CD14-positive monocyte (primary cell): ENCODE measurements around the gene TRIM49. TPM values are rescaled to one million over a fixed set of nuclear protein-coding genes. Genes with fewer than 3 reads are reported as not detected.
"Not testable (repeated sequence)": the region's sequence is repeated elsewhere in the genome, so short reads cannot be mapped to it uniquely, and the experiment has no call there.

ENCODE experiments used
- DNase-seq, 3 donors: peaks; one replicate each; pipeline ENCODE4 v3.0.0-alpha.2; 2011 to 2022
- H2AFZ ChIP-seq: 2 replicates; pipeline ENCODE4 v1.6.0; 2012; ENCODE audit warnings: mild to moderate bottlenecking, low read depth, low read length, inconsistent platforms; ENCODE audit not compliant: insufficient read depth, poor library complexity, severe bottlenecking
- H3K27ac ChIP-seq, 2 donors: 1 replicate in 1 of 2; 2 replicates in 1 of 2; pipeline ENCODE4 v1.5.1; 2012 to 2013; ENCODE audit warnings: low read length in 2 of 2, control low read depth in 1 of 2, inconsistent platforms in 1 of 2, low read depth in 1 of 2, mild to moderate bottlenecking in 1 of 2
- H3K27me3 ChIP-seq, 2 donors: one replicate each; pipeline versions ENCODE4 v1.6.0 to v1.6.1; 2011 to 2013; ENCODE audit warnings: low read length in 2 of 2; ENCODE audit not compliant: control insufficient read depth in 2 of 2, insufficient read depth in 2 of 2
- H3K36me3 ChIP-seq, 2 donors: replicated peaks in 1 of 2; 1 replicate in 1 of 2; 2 replicates in 1 of 2; pipeline versions ENCODE4 v1.5.1 to v1.6.1; 2012 to 2013; ENCODE audit warnings: low read length in 2 of 2, control low read depth in 1 of 2, inconsistent platforms in 1 of 2, mild to moderate bottlenecking in 1 of 2; ENCODE audit not compliant: insufficient read depth in 2 of 2, control insufficient read depth in 1 of 2
- H3K4me1 ChIP-seq, 2 donors: 1 replicate in 1 of 2; 2 replicates in 1 of 2; pipeline versions ENCODE4 v1.5.1 to v1.6.1; 2012 to 2013; ENCODE audit warnings: low read length in 2 of 2, control low read depth in 1 of 2, inconsistent platforms in 1 of 2, mild to moderate bottlenecking in 1 of 2, moderate library complexity in 1 of 2; ENCODE audit not compliant: insufficient read depth in 2 of 2, control insufficient read depth in 1 of 2
- H3K4me2 ChIP-seq: replicated peaks from 2 replicates; pipeline ENCODE3; 2012; ENCODE audit warnings: low read length, moderate library complexity, mild to moderate bottlenecking; ENCODE audit not compliant: poor library complexity, severe bottlenecking; ENCODE audit errors: extremely low read depth
- H3K4me3 ChIP-seq, 3 experiments: fragments of 200-600 bp in 1 of 3; sonication (generic) in 1 of 3; replicated peaks in 1 of 3; 1 replicate in 2 of 3; 2 replicates in 1 of 3; pipeline ENCODE4 v1.5.1; 2011 to 2013; ENCODE audit warnings: low read length in 3 of 3, mild to moderate bottlenecking in 3 of 3, control low read depth in 2 of 3, low read depth in 2 of 3, inconsistent platforms in 1 of 3, moderate library complexity in 1 of 3
- H3K79me2 ChIP-seq: 2 replicates; pipeline ENCODE4 v1.6.0; 2012; ENCODE audit warnings: mild to moderate bottlenecking, control low read depth, inconsistent platforms, low read length, moderate library complexity; ENCODE audit not compliant: insufficient read depth
- H3K9ac ChIP-seq: 2 replicates; pipeline ENCODE4 v1.6.0; 2017; ENCODE audit warnings: low read length, mild to moderate bottlenecking; ENCODE audit not compliant: insufficient read depth, poor library complexity, severe bottlenecking
- H3K9me3 ChIP-seq, 2 donors: replicated peaks in 1 of 2; 1 replicate in 1 of 2; 2 replicates in 1 of 2; pipeline versions ENCODE4 v1.5.1 to v1.6.1; 2012 to 2013; ENCODE audit warnings: low read length in 2 of 2, control low read depth in 1 of 2; ENCODE audit not compliant: control insufficient read depth in 1 of 2, insufficient read depth in 1 of 2
- H4K20me1 ChIP-seq: 2 replicates; pipeline ENCODE4 v1.6.0; 2012; ENCODE audit warnings: mild to moderate bottlenecking, low read length, control low read depth, moderate library complexity; ENCODE audit not compliant: insufficient read depth
- H3K27ac Mint-ChIP-seq, 7 donors: one replicate each; pipeline ENCODE4 v1.8.0; 2020; ENCODE audit warnings: mild to moderate bottlenecking in 7 of 7, mixed read lengths in 7 of 7, moderate library complexity in 6 of 7, inconsistent platforms in 2 of 7
- H3K27me3 Mint-ChIP-seq, 3 donors: one replicate each; pipeline ENCODE4 v1.8.0; 2021 to 2022; ENCODE audit warnings: low read depth in 3 of 3, mild to moderate bottlenecking in 3 of 3, mixed read lengths in 3 of 3, moderate library complexity in 3 of 3, inconsistent platforms in 1 of 3
- H3K36me3 Mint-ChIP-seq, 2 donors: one replicate each; pipeline ENCODE4 v1.8.0; 2020; ENCODE audit warnings: mixed read lengths in 2 of 2, inconsistent platforms in 1 of 2, mild to moderate bottlenecking in 1 of 2
- H3K4me1 Mint-ChIP-seq: one replicate; pipeline ENCODE4 v1.8.0; 2020; ENCODE audit warnings: mild to moderate bottlenecking, mixed read lengths
- H3K4me3 Mint-ChIP-seq, 2 donors: one replicate each; pipeline ENCODE4 v1.8.0; 2020; ENCODE audit warnings: mild to moderate bottlenecking in 2 of 2, mixed read lengths in 2 of 2, moderate library complexity in 1 of 2
- H3K9me3 Mint-ChIP-seq, 7 donors: one replicate each; pipeline ENCODE4 v1.8.0; 2020 to 2022; ENCODE audit warnings: mixed read lengths in 7 of 7, mild to moderate bottlenecking in 6 of 7, moderate library complexity in 6 of 7, inconsistent platforms in 2 of 7
- WGBS: methylation state at CpG from one replicate; pipeline ENCODE4 v1.1.5; 2013; ENCODE audit warnings: missing lambda C conversion rate; ENCODE audit not compliant: insufficient coverage; 5-methylcytosine and 5-hydroxymethylcytosine counted together
- intact Hi-C, 2 donors: fragments of 100-400 bp; cut with micrococcal nuclease; formaldehyde crosslinking; loops; one replicate each; pipeline versions ENCODE4 v1.15.0 to v1.15.1; 2023
- polyA plus RNA-seq, 3 donors: library from polyadenylated mRNA; depleted of rRNA in 1 of 3; unstranded in 2 of 3; stranded (reverse) in 1 of 3; fragments of 300-500 nt in 2 of 3; fragments of >200 nt in 1 of 3; fragmentation: Illumina TruSeq in 2 of 3; gene quantifications; 1 replicate in 2 of 3; 2 replicates in 1 of 3; pipeline ENCODE4 v1.2.3, GENCODE V29; 2012 to 2021
- small RNA-seq: library from RNA; depleted of rRNA; stranded (forward); fragments of <200 nt; gene quantifications from one replicate; pipeline ENCODE3, GENCODE V24; 2012; ENCODE audit warnings: low read depth; ENCODE audit not compliant: insufficient read length

Gene TRIM49
- polyA plus RNA-seq, 3 donors = not detected

DNA sequence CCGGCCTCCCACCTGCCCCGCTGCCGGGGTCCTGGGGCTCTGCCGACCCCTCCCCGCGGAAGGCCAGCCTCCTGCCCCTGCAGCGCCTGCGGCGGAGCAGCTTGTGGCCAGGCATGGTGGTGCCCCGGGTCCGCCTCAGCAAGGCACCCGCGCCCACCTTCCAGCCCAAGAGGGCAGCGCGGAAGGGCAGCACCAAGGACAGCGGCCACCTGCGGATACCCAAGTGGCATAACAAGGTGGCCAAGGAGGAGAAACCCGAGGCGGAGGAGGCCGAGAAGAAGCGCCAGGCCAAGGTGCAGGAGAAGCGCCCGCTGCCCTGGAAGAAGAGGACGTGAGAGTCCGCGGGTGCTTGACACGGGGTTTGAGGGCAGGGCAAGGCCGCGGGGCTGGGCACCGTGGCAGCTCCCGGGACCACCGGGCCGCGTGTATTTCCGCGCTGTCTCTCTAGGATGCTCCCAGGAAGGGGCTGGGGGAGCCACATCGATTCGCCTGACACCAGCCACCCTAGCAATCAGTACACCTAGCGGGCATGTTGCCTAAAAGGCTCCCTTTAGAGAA is 20.8 kb downstream of the TRIM49 start:
- H3K4me1 Mint-ChIP-seq, H3K36me3 Mint-ChIP-seq, H3K4me3 ChIP-seq, H3K27ac ChIP-seq, DNase-seq, H3K36me3 ChIP-seq, H3K27me3 ChIP-seq, H3K4me3 Mint-ChIP-seq, H3K79me2 ChIP-seq, H3K4me2 ChIP-seq, H3K27me3 Mint-ChIP-seq, H3K9me3 Mint-ChIP-seq, H4K20me1 ChIP-seq, H3K4me1 ChIP-seq, intact Hi-C loops, H3K9ac ChIP-seq, H3K27ac Mint-ChIP-seq, H2AFZ ChIP-seq, H3K9me3 ChIP-seq: not testable (repeated sequence)
- WGBS = no CpG with 5 or more reads among the region's 39 CpGs

DNA sequence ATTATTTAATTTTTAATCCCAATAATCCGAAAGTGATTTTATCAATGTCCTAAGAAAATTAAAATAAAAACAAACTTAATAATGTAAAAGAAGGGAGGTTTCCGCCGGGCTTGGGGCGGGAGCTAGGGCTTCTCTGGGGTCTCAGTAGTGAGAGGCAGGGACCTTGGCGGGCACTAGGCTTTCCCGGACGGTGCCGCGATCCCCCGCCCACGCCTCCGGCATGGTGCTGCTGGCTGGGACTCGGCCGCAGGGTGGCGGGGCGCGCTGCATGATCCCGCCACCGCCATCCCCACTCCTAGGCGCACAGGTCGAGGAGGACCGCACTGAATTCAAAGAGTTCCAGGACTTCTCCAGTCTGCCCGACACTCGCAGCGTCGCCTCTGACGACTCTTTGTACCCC is 22.6 kb downstream of the TRIM49 start:
- no CpG with 5 or more reads among the region's 27 CpGs for WGBS
- H3K4me1 Mint-ChIP-seq, H3K9me3 Mint-ChIP-seq: not testable (repeated sequence)

DNA sequence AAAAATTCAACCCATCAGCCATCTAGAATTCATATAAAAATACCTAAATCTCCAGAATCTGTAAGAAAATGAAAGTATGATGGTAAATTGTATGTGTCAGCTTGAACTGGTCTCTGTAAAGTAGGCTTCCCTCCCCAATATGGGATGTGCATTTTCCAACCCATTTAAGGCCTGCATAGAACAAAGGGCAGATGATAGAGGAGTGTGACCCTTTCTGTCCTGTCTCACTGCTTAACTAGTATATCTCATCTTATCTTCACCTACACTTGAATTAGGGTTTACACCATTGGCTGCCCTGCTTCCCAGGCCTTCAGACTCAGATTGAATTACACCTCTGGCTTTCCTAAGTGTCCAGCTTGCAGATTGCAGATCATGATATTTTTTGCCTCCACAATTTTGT is 57.6 kb downstream of the TRIM49 start:
- not testable (repeated sequence) for H3K9me3 Mint-ChIP-seq

More for the DNA sequence above, 22.6 kb downstream of the TRIM49 start:
- H3K4me1 ChIP-seq, H3K36me3 ChIP-seq, intact Hi-C loops, H3K27me3 ChIP-seq, H3K27me3 Mint-ChIP-seq, H3K36me3 Mint-ChIP-seq, H3K4me3 ChIP-seq, H3K4me3 Mint-ChIP-seq, H3K27ac Mint-ChIP-seq, H3K79me2 ChIP-seq, H3K27ac ChIP-seq, H3K4me2 ChIP-seq, H3K9me3 ChIP-seq, H4K20me1 ChIP-seq, H2AFZ ChIP-seq, DNase-seq, H3K9ac ChIP-seq: not testable (repeated sequence)

More for the DNA sequence above, 57.6 kb downstream of the TRIM49 start:
- H3K36me3 ChIP-seq, intact Hi-C loops, H3K4me2 ChIP-seq, H3K9me3 ChIP-seq, H3K27ac ChIP-seq, H4K20me1 ChIP-seq, H3K9ac ChIP-seq, H3K4me1 Mint-ChIP-seq, H3K27me3 Mint-ChIP-seq, DNase-seq, H3K4me3 ChIP-seq, H3K27me3 ChIP-seq, H3K4me3 Mint-ChIP-seq, H3K4me1 ChIP-seq, H3K36me3 Mint-ChIP-seq, H3K27ac Mint-ChIP-seq, H2AFZ ChIP-seq, H3K79me2 ChIP-seq: not testable (repeated sequence)

Small RNAs within 50 kb of the gene (small RNA-seq; reads per million reads assigned to genes)
- gene AP003122.3 = not detected

Other genes with a start within 250 kb of the TRIM49 start
- not detected for gene TRIM77, start 98.3 kb downstream of the TRIM49 start, polyA plus RNA-seq
- gene TRIM64B, start 69.9 kb upstream of the TRIM49 start, polyA plus RNA-seq = not detected
- not detected for gene TRIM49D1, start 113.7 kb upstream of the TRIM49 start, polyA plus RNA-seq
- gene TRIM49D2, start 115.5 kb upstream of the TRIM49 start, polyA plus RNA-seq = not detected
- not detected for gene TRIM64, start 157.5 kb upstream of the TRIM49 start, polyA plus RNA-seq
- not detected for gene TRIM49C, start 222.5 kb upstream of the TRIM49 start, polyA plus RNA-seq